Measurements from ENCODE around the gene EGFL6.

GRCh38 chrX:13579661-13580060 is 10.3 kb downstream of the EGFL6 start:
- TF ChIP-seq CTCF (conservative IDR thresholded peaks at IDR 0.05; ENCODE audit: low read length) (no peak), EZH2phosphoT487 (IDR thresholded peaks at IDR 0.05; ENCODE audit: borderline replicate concordance) (no peak)

Data from Loucy (cell line).